Bronchial epithelial cell (primary cell): ENCODE data around the gene MYO18A. TPM values are rescaled to one million over a fixed set of nuclear protein-coding genes. Genes with fewer than 3 reads are reported as not detected.

Source experiments
- DNase-seq: peaks from one replicate; pipeline ENCODE4 v3.0.0-alpha.2; 2010; ENCODE audit warnings: low read depth
- FAIRE-seq: peaks from 2 replicates; lab custom pipeline; 2011; peaks lifted over from hg19 to GRCh38; lab: Jason Lieb, UNC
- H3K27me3 ChIP-seq: 2 replicates; pipeline ENCODE4 v1.5.1; 2011; ENCODE audit warnings: low read length; ENCODE audit not compliant: control insufficient read depth, insufficient read depth
- H3K36me3 ChIP-seq: 2 replicates; pipeline ENCODE4 v1.5.1; 2011; ENCODE audit warnings: low read length; ENCODE audit not compliant: control insufficient read depth, insufficient read depth
- H3K4me3 ChIP-seq: 2 replicates; pipeline ENCODE4 v1.5.1; 2011; ENCODE audit warnings: mild to moderate bottlenecking, low read depth, low read length, control low read depth
- total RNA-seq: library from RNA; depleted of rRNA; stranded (reverse); fragments of >200 nt; gene quantifications from 2 replicates; pipeline ENCODE4 v1.2.1, GENCODE V29; 2014
- TF ChIP-seq, protein P1 (sequence below): IDR thresholded peaks from 2 replicates; pipeline ENCODE4 v1.5.1; 2011; ENCODE audit warnings: mild to moderate bottlenecking, moderate library complexity, low read length, control low read depth, inconsistent platforms; ENCODE audit not compliant: insufficient read depth, severe bottlenecking

MYO18A gene
- total RNA-seq, 1 donor from 2014 or later, result 23.4 TPM

- TF ChIP-seq, protein P1, sequence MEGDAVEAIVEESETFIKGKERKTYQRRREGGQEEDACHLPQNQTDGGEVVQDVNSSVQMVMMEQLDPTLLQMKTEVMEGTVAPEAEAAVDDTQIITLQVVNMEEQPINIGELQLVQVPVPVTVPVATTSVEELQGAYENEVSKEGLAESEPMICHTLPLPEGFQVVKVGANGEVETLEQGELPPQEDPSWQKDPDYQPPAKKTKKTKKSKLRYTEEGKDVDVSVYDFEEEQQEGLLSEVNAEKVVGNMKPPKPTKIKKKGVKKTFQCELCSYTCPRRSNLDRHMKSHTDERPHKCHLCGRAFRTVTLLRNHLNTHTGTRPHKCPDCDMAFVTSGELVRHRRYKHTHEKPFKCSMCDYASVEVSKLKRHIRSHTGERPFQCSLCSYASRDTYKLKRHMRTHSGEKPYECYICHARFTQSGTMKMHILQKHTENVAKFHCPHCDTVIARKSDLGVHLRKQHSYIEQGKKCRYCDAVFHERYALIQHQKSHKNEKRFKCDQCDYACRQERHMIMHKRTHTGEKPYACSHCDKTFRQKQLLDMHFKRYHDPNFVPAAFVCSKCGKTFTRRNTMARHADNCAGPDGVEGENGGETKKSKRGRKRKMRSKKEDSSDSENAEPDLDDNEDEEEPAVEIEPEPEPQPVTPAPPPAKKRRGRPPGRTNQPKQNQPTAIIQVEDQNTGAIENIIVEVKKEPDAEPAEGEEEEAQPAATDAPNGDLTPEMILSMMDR, result no peak
- DNase-seq (no peak), FAIRE-seq (no peak)
- no peak overlapping the region for H3K4me3 ChIP-seq
- H3K27me3 ChIP-seq, result peaks cover 17% of the 10 kb centered on the region
- no peaks in the 10 kb centered on the region for H3K36me3 ChIP-seq
These were observed 148.7 kb downstream of the MYO18A start for GRCh38 chr17:29031488-29031887.

DNA sequence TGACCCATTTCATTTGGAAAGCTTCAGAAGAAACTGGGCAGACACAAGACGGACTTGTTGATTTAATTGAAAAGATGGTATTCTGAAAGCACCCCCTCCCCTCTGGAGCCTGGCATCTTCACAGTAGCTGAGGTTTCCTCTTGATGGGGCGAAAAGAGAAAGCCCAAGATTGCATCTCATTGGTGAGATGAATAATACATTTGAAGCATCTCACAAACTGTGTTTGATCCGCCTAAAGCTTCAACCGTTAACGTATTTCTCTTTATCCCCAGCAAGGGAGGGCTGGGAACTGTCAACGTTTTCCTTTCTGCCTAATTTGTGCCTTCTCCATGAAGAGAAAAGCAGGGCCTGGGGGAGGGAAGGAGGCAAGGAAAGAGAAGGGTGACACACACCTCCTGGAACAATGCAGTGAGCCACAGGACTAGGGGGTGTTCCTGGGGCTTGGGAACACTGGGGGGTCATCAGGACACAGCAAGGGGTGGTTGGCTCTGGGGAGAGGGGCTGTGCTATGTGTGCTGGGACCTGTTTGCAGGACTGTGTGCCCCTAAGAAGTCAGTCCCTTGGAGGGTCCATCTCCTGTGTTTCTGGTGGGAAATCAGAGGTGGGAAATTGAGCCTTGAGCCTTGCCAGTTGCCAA lies 155.8 kb downstream of the MYO18A start:
- TF ChIP-seq, protein P1, result no peak
- no peaks in the 10 kb centered on the region for H3K36me3 ChIP-seq
- DNase-seq, result no peak
- no peak for FAIRE-seq
- H3K4me3 ChIP-seq, result no peak overlapping the region
- H3K27me3 ChIP-seq, result peaks cover 18% of the 10 kb centered on the region

DNA sequence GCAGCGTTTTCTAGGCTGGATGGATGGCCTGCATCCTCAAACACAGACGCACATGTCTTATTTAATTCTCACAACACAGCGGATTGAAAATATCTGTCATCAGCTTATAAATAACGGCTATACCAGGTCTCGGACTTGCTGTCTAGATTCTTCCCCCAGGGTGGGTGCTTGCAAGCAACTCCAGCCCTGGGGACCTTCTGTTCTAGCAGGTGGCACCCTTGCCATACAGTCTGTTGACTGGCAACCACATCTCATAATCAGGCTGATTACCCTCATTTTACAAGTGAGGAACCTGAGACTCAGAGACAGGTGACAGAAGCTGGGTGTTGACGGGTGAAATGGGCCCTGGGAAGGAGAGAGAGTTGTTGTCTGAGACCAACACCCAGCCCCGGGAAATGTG lies 158.1 kb downstream of the MYO18A start:
- no peaks in the 10 kb centered on the region for H3K36me3 ChIP-seq
- DNase-seq (no peak), FAIRE-seq (no peak)
- TF ChIP-seq, protein P1, result no peak
- H3K27me3 ChIP-seq, result peaks cover 19% of the 10 kb centered on the region
- H3K4me3 ChIP-seq, result no peak overlapping the region

DNA sequence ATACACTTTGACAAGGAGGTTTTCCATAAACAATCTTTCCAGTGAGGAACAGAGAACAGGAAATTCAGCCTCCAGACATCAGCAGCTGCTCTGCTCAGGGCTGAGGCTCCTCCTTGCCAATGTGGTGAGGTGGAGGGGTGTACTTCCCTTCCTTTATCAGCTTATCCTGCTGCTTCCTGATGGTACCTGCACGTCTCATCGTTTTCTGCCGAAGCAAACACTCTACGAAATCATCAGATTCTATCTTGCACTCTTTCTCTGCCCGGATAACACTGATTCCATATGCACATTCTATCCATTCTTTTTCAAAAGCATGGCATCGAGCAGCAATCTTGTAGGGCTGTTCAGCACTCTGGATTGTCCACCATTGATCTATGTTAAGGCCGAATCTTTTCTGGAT lies 159.0 kb downstream of the MYO18A start:
- DNase-seq (no peak), FAIRE-seq (no peak)
- Histone ChIP-seq H3K36me3 (no peaks in the 10 kb centered on the region), H3K4me3 (no peak overlapping the region), H3K27me3 (peaks cover 23% of the 10 kb centered on the region)
- TF ChIP-seq, protein P1, result no peak

Other genes with a start within 250 kb of the MYO18A start
- gene PHF12, start 228.9 kb downstream of the MYO18A start, total RNA-seq, result 5.4 and 7.1 TPM in 2 replicates
- gene SEZ6, start 174.4 kb downstream of the MYO18A start, total RNA-seq, result not detected in 2 replicates
- gene PIPOX, start 137.3 kb downstream of the MYO18A start, total RNA-seq, result 0.26 and 1.4 TPM in 2 replicates
- not detected in 2 replicates for gene CRYBA1, start 66.5 kb upstream of the MYO18A start, total RNA-seq
- 26.9 and 32.8 TPM in 2 replicates for gene NUFIP2, start 113.8 kb upstream of the MYO18A start, total RNA-seq
- 32.1 and 42.2 TPM in 2 replicates for gene TAOK1, start 210.0 kb upstream of the MYO18A start, total RNA-seq